H54 (cell line): Measurements from ENCODE around the gene HCN4.
"Not testable (repeated sequence)": the region's sequence is repeated elsewhere in the genome, so short reads cannot be mapped to it uniquely, and the experiment has no call there.

Source experiments
- DNase-seq: peaks from one replicate; pipeline ENCODE4 v3.0.0; 2011; ENCODE audit warnings: low spot score, mixed read lengths; ENCODE audit not compliant: insufficient read length
- FAIRE-seq: peaks from 3 replicates; lab custom pipeline; 2011; peaks lifted over from hg19 to GRCh38; lab: Jason Lieb, UNC
- POLR2A ChIP-seq: IDR thresholded peaks from 2 replicates; pipeline ENCODE4 v1.6.1; 2011; ENCODE audit warnings: low read depth, mild to moderate bottlenecking, low read length

Gene HCN4

GRCh38 chr15:73368301-73369136 is at the start of gene HCN4:
TSS of gene HCN4 (minus strand) at chr15:73368958. CDS start at chr15:73368270, 688 bp downstream.
- FAIRE-seq (no peak), DNase-seq (no peak)
- no peak for TF ChIP-seq POLR2A

- TF ChIP-seq POLR2A: no peak
- FAIRE-seq (no peak), DNase-seq (no peak)
Measured at GRCh38 chr15:73414876-73415275, 46.1 kb upstream of the HCN4 start.

- DNase-seq: no peak
- no peak for FAIRE-seq
- TF ChIP-seq POLR2A: no peak
Measured at GRCh38 chr15:73403171-73403570, 34.4 kb upstream of the HCN4 start.

GRCh38 chr15:73400222-73400621 is 31.5 kb upstream of the HCN4 start:
- DNase-seq, FAIRE-seq: not testable (repeated sequence)

- FAIRE-seq (no peak), DNase-seq (no peak)
- no peak for TF ChIP-seq POLR2A
Measured at GRCh38 chr15:73398861-73399260, 30.1 kb upstream of the HCN4 start.

GRCh38 chr15:73397461-73397860 is 28.7 kb upstream of the HCN4 start:
- no peak for TF ChIP-seq POLR2A
- no peak for FAIRE-seq
- DNase-seq: no peak

- no peak for DNase-seq
- no peak for TF ChIP-seq POLR2A
- FAIRE-seq: no peak
Measured at GRCh38 chr15:73395671-73396070, 26.9 kb upstream of the HCN4 start.

GRCh38 chr15:73394782-73395181 is 26.0 kb upstream of the HCN4 start:
- DNase-seq (no peak), FAIRE-seq (no peak)
- TF ChIP-seq POLR2A: no peak

GRCh38 chr15:73393336-73393735 is 24.6 kb upstream of the HCN4 start:
- FAIRE-seq (no peak), DNase-seq (no peak)
- TF ChIP-seq POLR2A: no peak

- TF ChIP-seq POLR2A: no peak
- no peak for DNase-seq
- no peak for FAIRE-seq
Measured at GRCh38 chr15:73392025-73392424, 23.3 kb upstream of the HCN4 start.

- TF ChIP-seq POLR2A: no peak
- no peak for FAIRE-seq
- DNase-seq: no peak
Measured at GRCh38 chr15:73391128-73391872, 22.5 kb upstream of the HCN4 start.

GRCh38 chr15:73389971-73390544 is 21.3 kb upstream of the HCN4 start:
- DNase-seq (no peak), FAIRE-seq (no peak)
- no peak for TF ChIP-seq POLR2A

GRCh38 chr15:73389539-73389938 is 20.8 kb upstream of the HCN4 start:
- TF ChIP-seq POLR2A: no peak
- FAIRE-seq (no peak), DNase-seq (no peak)

- FAIRE-seq (no peak), DNase-seq (peak; percentile 38)
Measured at GRCh38 chr15:73388256-73388781, 19.6 kb upstream of the HCN4 start.

More at GRCh38 chr15:73388256-73388781, 19.6 kb upstream of the HCN4 start:
- TF ChIP-seq POLR2A: no peak
